ENCODE data around the gene MED9.

DNA sequence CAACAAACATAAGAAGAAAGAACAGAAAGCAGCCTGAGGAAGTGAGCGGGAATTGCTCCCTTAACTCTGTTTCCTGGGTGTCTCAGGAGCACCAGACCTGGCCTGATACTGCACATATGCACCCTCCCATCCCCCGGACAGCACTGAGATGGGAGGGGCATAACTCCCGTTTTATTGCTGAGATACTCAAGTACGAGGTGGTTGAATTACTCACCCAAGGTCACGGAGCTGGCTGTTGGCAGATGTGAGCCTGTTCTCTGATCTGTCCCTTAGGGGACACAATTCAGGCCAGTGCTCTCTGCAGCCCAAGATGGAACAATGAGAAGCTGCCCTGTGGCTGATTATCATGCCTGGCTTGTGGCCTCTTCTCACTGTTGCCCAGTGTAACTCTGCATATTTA, 9.1 kb upstream of the MED9 start:
- no peak for TF ChIP-seq POLR2A (IDR thresholded peaks at IDR 0.05)
- TF ChIP-seq, protein P1, sequence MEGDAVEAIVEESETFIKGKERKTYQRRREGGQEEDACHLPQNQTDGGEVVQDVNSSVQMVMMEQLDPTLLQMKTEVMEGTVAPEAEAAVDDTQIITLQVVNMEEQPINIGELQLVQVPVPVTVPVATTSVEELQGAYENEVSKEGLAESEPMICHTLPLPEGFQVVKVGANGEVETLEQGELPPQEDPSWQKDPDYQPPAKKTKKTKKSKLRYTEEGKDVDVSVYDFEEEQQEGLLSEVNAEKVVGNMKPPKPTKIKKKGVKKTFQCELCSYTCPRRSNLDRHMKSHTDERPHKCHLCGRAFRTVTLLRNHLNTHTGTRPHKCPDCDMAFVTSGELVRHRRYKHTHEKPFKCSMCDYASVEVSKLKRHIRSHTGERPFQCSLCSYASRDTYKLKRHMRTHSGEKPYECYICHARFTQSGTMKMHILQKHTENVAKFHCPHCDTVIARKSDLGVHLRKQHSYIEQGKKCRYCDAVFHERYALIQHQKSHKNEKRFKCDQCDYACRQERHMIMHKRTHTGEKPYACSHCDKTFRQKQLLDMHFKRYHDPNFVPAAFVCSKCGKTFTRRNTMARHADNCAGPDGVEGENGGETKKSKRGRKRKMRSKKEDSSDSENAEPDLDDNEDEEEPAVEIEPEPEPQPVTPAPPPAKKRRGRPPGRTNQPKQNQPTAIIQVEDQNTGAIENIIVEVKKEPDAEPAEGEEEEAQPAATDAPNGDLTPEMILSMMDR (IDR thresholded peaks at IDR 0.05) = no peak
